HCT116 (cell line): ENCODE results near the gene RP9. TPM values are rescaled to one million over a fixed set of nuclear protein-coding genes. Genes with fewer than 3 reads are reported as not detected.

Experiments used
- ATAC-seq: fragments of 200-7000 bp; cut with Tn5 transposase; 2 replicates; pipeline ENCODE4 v1.9.1; 2020; ENCODE audit warnings: mild to moderate bottlenecking, moderate library complexity
- BruUV-seq: library from RNA; stranded (reverse); fragments of 400-500 nt; replicated peaks from 2 replicates; lab custom pipeline; 2021; lab: Mats Ljungman, UMichigan
- CTCF ChIA-PET: fragments of 300-600 bp; sonication (Branson Sonifier 250); formaldehyde crosslinking; loops from one replicate; lab custom pipeline; 2021; ENCODE audit warnings: antibody characterized with exemption; lab: Charles Lee
- POLR2A ChIA-PET: fragments of 300-600, 350-600 bp; sonication (Branson Sonifier 250); formaldehyde crosslinking; loops from one replicate; lab custom pipeline; 2021; ENCODE audit warnings: antibody characterized with exemption; lab: Charles Lee
- RAD21 ChIA-PET, 2 experiments: fragments of 300-600 bp; sonication (Branson Sonifier 250); formaldehyde crosslinking; loops; one replicate each; lab custom pipeline; 2023; ENCODE audit warnings: low total read pairs in 2 of 2; ENCODE audit not compliant: uncharacterized antibody in 2 of 2, unreplicated experiment in 2 of 2, low non-redundant PET in 1 of 2; lab: Charles Lee
- DNase-seq: peaks from one replicate; pipeline ENCODE4 v3.0.0-alpha.2; 2010; ENCODE audit warnings: low read depth, low spot score
- H2AFZ ChIP-seq: fragments of 200-600 bp; shearing (Covaris generic), sonication (generic); 2 replicates; pipeline ENCODE4 v1.6.1; 2017; ENCODE audit warnings: low read depth, mixed run types, mixed read lengths, antibody characterized with exemption, low read length; ENCODE audit not compliant: poor library complexity, severe bottlenecking
- H3K27ac ChIP-seq: 2 replicates; pipeline ENCODE4 v1.5.1; 2012; ENCODE audit warnings: low read depth, low read length
- H3K27me3 ChIP-seq: fragments of 200-600 bp; sonication (generic); 2 replicates; pipeline ENCODE4 v1.6.1; 2016; ENCODE audit warnings: mixed run types, low read length, mixed read lengths; ENCODE audit not compliant: insufficient read depth
- H3K36me3 ChIP-seq, 2 experiments: fragments of 200-500 bp in 1 of 2; fragments of 200-600 bp in 1 of 2; sonication (Bioruptor generic) in 1 of 2; sonication (generic) in 1 of 2; 2 replicates each; pipeline versions ENCODE4 v1.5.1 to v1.6.1; 2014 to 2016; ENCODE audit warnings: low read length in 2 of 2, inconsistent platforms in 1 of 2, mixed read lengths in 1 of 2, mixed run types in 1 of 2; ENCODE audit not compliant: insufficient read depth in 2 of 2, control insufficient read depth in 1 of 2
- H3K4me1 ChIP-seq, 2 experiments: fragments of 200-600 bp in 1 of 2; sonication (generic) in 1 of 2; 2 replicates each; pipeline versions ENCODE4 v1.5.1 to v1.6.1; 2012 to 2017; ENCODE audit warnings: low read length in 2 of 2, inconsistent platforms in 1 of 2, mild to moderate bottlenecking in 1 of 2, mixed read lengths in 1 of 2, mixed run types in 1 of 2, moderate library complexity in 1 of 2; ENCODE audit not compliant: insufficient read depth in 2 of 2, control insufficient read depth in 1 of 2
- H3K4me2 ChIP-seq: fragments of 200-600 bp; sonication (generic); 2 replicates; pipeline ENCODE4 v1.6.1; 2017; ENCODE audit warnings: mixed run types, low read length, mixed read lengths
- H3K4me3 ChIP-seq, 2 experiments: fragments of 200-600 bp in 1 of 2; sonication (generic) in 1 of 2; replicated peaks in 1 of 2; 2 replicates each; pipeline ENCODE4 v1.5.1; 2011 to 2016; ENCODE audit warnings: low read length in 2 of 2, control low read depth in 1 of 2, low read depth in 1 of 2, mild to moderate bottlenecking in 1 of 2, mixed read lengths in 1 of 2, mixed run types in 1 of 2
- H3K79me2 ChIP-seq: fragments of 200-600 bp; sonication (generic); 2 replicates; pipeline ENCODE4 v1.6.1; 2017; ENCODE audit warnings: mild to moderate bottlenecking, mixed run types, low read length, moderate library complexity, mixed read lengths; ENCODE audit not compliant: insufficient read depth
- H3K9ac ChIP-seq: fragments of 200-600 bp; sonication (generic); 2 replicates; pipeline ENCODE4 v1.6.1; 2016; ENCODE audit warnings: low read length, mixed read lengths
- H3K9me2 ChIP-seq: fragments of 200-600 bp; sonication (generic), shearing (Covaris generic); 2 replicates; pipeline ENCODE4 v1.6.1; 2017; ENCODE audit warnings: mixed run types, mild to moderate bottlenecking, moderate library complexity; ENCODE audit not compliant: insufficient read depth
- H3K9me3 ChIP-seq, 2 experiments: fragments of 200-500 bp in 1 of 2; fragments of 200-600 bp in 1 of 2; sonication (Bioruptor generic) in 1 of 2; sonication (generic) in 1 of 2; 2 replicates each; pipeline ENCODE4 v1.6.1; 2014 to 2017; ENCODE audit warnings: low read length in 2 of 2, mixed read lengths in 2 of 2, inconsistent platforms in 1 of 2, low read depth in 1 of 2, mild to moderate bottlenecking in 1 of 2, mixed run types in 1 of 2, moderate library complexity in 1 of 2; ENCODE audit not compliant: control insufficient read depth in 1 of 2, insufficient read depth in 1 of 2
- H4K20me1 ChIP-seq: fragments of 200-600 bp; sonication (generic), shearing (Covaris generic); 2 replicates; pipeline ENCODE4 v1.6.1; 2017; ENCODE audit warnings: mixed run types, mild to moderate bottlenecking, moderate library complexity; ENCODE audit not compliant: insufficient read depth
- CEBPB ChIP-seq: IDR thresholded peaks from 2 replicates; pipeline ENCODE4 v1.6.1; 2012; ENCODE audit warnings: low read depth
- EGR1 ChIP-seq: IDR thresholded peaks from 2 replicates; pipeline ENCODE4 v1.6.1; 2012; ENCODE audit warnings: low read depth
- EZH2 ChIP-seq: fragments of 200-600 bp; sonication (generic); IDR thresholded peaks from 2 replicates; pipeline ENCODE4 v1.6.1; 2017; ENCODE audit warnings: antibody characterized with exemption, mixed run types
- EZH2phosphoT487 ChIP-seq: fragments of 200-600 bp; IDR thresholded peaks from 2 replicates; pipeline ENCODE4 v1.6.1; 2018; ENCODE audit warnings: antibody characterized with exemption, borderline replicate concordance
- RAD21 ChIP-seq: IDR thresholded peaks from 2 replicates; pipeline ENCODE4 v1.6.1; 2012; ENCODE audit warnings: low read depth, mild to moderate bottlenecking
- SP1 ChIP-seq: IDR thresholded peaks from 2 replicates; pipeline ENCODE4 v1.6.1; 2012; ENCODE audit warnings: low read depth
- SRF ChIP-seq: IDR thresholded peaks from 2 replicates; pipeline ENCODE4 v1.6.1; 2012; ENCODE audit warnings: low read depth
- YY1 ChIP-seq: IDR thresholded peaks from 2 replicates; pipeline ENCODE4 v1.6.1; 2011; ENCODE audit warnings: low read length, low read depth, moderate library complexity, mild to moderate bottlenecking; ENCODE audit not compliant: insufficient replicate concordance; ENCODE audit errors: extremely low read depth
- intact Hi-C: fragments of 100-400 bp; cut with micrococcal nuclease; formaldehyde crosslinking; loops from 2 replicates; pipeline ENCODE4 v1.10.0; 2022
- total RNA-seq: library from RNA; stranded (reverse); gene quantifications from one replicate; pipeline ENCODE4 v1.2.1, GENCODE V29; 2021; ENCODE audit not compliant: unreplicated experiment
- TF ChIP-seq, protein P1 (sequence below), 3 experiments: fragments of 200-600 bp in 1 of 3; sonication (generic) in 1 of 3; IDR thresholded peaks in 2 of 3; conservative IDR thresholded peaks in 1 of 3; 2 replicates each; pipeline ENCODE4 v1.5.1; 2012 to 2017; ENCODE audit warnings: low read depth in 2 of 3, low read length in 2 of 3, antibody characterized with exemption in 1 of 3, borderline replicate concordance in 1 of 3, control low read depth in 1 of 3, mild to moderate bottlenecking in 1 of 3, mixed read lengths in 1 of 3, mixed run types in 1 of 3, moderate library complexity in 1 of 3; ENCODE audit not compliant: insufficient read depth in 1 of 3
- TF ChIP-seq, protein P2 (sequence below): IDR thresholded peaks from 2 replicates; pipeline ENCODE4 v1.6.1; 2011; ENCODE audit warnings: mild to moderate bottlenecking, low read length, moderate library complexity; ENCODE audit not compliant: insufficient replicate concordance; ENCODE audit errors: extremely low read depth
- TF ChIP-seq, protein P3 (sequence below): IDR thresholded peaks from 2 replicates; pipeline ENCODE4 v1.6.1; 2012; ENCODE audit warnings: low read depth
- TF ChIP-seq, protein P4 (sequence below): IDR thresholded peaks from 2 replicates; pipeline ENCODE4 v1.6.1; 2012

RP9 gene
- total RNA-seq, 1 experiment from 2014 or later, result 14.2 TPM

DNA sequence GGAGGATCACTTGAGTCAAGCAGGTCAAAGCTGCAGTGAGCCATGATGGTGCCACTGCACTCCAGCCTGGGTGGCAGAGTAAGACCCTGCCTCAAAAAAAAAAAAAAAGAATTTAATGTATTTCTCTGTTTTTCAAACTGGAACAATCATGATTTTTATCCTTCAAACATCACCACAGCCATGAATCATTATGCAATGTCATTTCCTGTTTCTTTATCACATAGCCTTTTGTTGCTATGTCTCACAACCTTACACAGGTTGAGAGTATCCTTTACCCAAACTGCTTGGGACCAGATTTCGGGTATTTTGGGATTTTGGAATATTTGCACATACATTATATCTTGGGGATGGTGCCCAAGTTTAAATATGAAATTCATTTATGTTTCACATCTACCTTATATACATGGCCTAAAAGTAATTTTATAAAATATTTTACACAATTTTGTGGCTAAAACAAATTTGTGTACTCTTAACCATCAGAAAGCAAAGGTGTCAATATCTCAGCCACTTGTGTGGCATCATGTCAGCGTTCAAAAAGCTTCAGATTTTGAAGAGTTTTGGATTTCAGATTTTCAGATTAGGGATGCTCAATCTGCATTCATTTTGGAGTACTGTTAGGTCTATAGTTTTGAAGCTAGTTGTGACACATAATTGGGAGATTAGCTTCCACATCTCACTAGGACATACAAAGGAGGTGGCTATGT, 54.8 kb downstream of the RP9 start:
- H3K27ac ChIP-seq, result no peak overlapping the region
- no peaks in the 10 kb centered on the region for H3K27me3 ChIP-seq
- CTCF ChIA-PET, result no interaction called here
- H3K4me3 ChIP-seq, result no peak overlapping the region
- peaks cover 27% of the 10 kb centered on the region; the same call in 1 of the 2 replicates for H4K20me1 ChIP-seq
- H3K9me2 ChIP-seq, result no peaks in the 10 kb centered on the region
- H3K36me3 ChIP-seq, result no peaks in the 10 kb centered on the region; a peak in 1 of 4 replicates
- H3K4me1 ChIP-seq, result peaks cover 0 to 8% of the 10 kb centered on the region in 2 experiments; a peak in 2 of 4 replicates
- H2AFZ ChIP-seq, result no peak overlapping the region
- ATAC-seq (no peak), DNase-seq (no peak)
- RAD21 ChIA-PET, result no interaction called here
- peaks cover 98% of the 10 kb centered on the region for H3K79me2 ChIP-seq
- intact Hi-C loops, result no loop called here
- no peaks in the 10 kb centered on the region for H3K9me3 ChIP-seq
- no peak overlapping the region for H3K4me2 ChIP-seq
- TF ChIP-seq, protein P1, sequence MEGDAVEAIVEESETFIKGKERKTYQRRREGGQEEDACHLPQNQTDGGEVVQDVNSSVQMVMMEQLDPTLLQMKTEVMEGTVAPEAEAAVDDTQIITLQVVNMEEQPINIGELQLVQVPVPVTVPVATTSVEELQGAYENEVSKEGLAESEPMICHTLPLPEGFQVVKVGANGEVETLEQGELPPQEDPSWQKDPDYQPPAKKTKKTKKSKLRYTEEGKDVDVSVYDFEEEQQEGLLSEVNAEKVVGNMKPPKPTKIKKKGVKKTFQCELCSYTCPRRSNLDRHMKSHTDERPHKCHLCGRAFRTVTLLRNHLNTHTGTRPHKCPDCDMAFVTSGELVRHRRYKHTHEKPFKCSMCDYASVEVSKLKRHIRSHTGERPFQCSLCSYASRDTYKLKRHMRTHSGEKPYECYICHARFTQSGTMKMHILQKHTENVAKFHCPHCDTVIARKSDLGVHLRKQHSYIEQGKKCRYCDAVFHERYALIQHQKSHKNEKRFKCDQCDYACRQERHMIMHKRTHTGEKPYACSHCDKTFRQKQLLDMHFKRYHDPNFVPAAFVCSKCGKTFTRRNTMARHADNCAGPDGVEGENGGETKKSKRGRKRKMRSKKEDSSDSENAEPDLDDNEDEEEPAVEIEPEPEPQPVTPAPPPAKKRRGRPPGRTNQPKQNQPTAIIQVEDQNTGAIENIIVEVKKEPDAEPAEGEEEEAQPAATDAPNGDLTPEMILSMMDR (IDR thresholded peaks at IDR 0.05 in 2 of 3, conservative IDR thresholded peaks at IDR 0.05 in 1 of 3; ENCODE audit: borderline replicate concordance in 1 of 3, insufficient read depth in 1 of 3, low read depth in 2 of 3, low read length in 2 of 3), result no peak
- TF ChIP-seq YY1 (no peak), SRF (no peak), EGR1 (no peak), EZH2phosphoT487 (no peak), SP1 (no peak), CEBPB (no peak), EZH2 (no peak), RAD21 (no peak)
- TF ChIP-seq, protein P2, sequence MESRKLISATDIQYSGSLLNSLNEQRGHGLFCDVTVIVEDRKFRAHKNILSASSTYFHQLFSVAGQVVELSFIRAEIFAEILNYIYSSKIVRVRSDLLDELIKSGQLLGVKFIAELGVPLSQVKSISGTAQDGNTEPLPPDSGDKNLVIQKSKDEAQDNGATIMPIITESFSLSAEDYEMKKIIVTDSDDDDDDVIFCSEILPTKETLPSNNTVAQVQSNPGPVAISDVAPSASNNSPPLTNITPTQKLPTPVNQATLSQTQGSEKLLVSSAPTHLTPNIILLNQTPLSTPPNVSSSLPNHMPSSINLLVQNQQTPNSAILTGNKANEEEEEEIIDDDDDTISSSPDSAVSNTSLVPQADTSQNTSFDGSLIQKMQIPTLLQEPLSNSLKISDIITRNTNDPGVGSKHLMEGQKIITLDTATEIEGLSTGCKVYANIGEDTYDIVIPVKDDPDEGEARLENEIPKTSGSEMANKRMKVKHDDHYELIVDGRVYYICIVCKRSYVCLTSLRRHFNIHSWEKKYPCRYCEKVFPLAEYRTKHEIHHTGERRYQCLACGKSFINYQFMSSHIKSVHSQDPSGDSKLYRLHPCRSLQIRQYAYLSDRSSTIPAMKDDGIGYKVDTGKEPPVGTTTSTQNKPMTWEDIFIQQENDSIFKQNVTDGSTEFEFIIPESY, result no peak
- TF ChIP-seq, protein P3, sequence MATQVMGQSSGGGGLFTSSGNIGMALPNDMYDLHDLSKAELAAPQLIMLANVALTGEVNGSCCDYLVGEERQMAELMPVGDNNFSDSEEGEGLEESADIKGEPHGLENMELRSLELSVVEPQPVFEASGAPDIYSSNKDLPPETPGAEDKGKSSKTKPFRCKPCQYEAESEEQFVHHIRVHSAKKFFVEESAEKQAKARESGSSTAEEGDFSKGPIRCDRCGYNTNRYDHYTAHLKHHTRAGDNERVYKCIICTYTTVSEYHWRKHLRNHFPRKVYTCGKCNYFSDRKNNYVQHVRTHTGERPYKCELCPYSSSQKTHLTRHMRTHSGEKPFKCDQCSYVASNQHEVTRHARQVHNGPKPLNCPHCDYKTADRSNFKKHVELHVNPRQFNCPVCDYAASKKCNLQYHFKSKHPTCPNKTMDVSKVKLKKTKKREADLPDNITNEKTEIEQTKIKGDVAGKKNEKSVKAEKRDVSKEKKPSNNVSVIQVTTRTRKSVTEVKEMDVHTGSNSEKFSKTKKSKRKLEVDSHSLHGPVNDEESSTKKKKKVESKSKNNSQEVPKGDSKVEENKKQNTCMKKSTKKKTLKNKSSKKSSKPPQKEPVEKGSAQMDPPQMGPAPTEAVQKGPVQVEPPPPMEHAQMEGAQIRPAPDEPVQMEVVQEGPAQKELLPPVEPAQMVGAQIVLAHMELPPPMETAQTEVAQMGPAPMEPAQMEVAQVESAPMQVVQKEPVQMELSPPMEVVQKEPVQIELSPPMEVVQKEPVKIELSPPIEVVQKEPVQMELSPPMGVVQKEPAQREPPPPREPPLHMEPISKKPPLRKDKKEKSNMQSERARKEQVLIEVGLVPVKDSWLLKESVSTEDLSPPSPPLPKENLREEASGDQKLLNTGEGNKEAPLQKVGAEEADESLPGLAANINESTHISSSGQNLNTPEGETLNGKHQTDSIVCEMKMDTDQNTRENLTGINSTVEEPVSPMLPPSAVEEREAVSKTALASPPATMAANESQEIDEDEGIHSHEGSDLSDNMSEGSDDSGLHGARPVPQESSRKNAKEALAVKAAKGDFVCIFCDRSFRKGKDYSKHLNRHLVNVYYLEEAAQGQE, result no peak
- TF ChIP-seq, protein P4, sequence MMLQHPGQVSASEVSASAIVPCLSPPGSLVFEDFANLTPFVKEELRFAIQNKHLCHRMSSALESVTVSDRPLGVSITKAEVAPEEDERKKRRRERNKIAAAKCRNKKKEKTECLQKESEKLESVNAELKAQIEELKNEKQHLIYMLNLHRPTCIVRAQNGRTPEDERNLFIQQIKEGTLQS, result no peak
- BruUV-seq, result no TSS peak
- no peak overlapping the region for H3K9ac ChIP-seq
- POLR2A ChIA-PET, result interaction anchor here (1.2 kb wide), 1 partner anchor 8 kb away, joined by 4 read pairs; the partner anchor contains the start of gene NT5C3A
